ENCODE data around the gene RICTOR. TPM values are rescaled to one million over a fixed set of nuclear protein-coding genes. Genes with fewer than 3 reads are reported as not detected.
A peak's percentile ranks its signal among the peaks of the same experiment; 100 is the strongest.

RICTOR gene
- polyA plus RNA-seq, 3 donors: 3.5 to 12.8 (median 7.0) TPM

DNA sequence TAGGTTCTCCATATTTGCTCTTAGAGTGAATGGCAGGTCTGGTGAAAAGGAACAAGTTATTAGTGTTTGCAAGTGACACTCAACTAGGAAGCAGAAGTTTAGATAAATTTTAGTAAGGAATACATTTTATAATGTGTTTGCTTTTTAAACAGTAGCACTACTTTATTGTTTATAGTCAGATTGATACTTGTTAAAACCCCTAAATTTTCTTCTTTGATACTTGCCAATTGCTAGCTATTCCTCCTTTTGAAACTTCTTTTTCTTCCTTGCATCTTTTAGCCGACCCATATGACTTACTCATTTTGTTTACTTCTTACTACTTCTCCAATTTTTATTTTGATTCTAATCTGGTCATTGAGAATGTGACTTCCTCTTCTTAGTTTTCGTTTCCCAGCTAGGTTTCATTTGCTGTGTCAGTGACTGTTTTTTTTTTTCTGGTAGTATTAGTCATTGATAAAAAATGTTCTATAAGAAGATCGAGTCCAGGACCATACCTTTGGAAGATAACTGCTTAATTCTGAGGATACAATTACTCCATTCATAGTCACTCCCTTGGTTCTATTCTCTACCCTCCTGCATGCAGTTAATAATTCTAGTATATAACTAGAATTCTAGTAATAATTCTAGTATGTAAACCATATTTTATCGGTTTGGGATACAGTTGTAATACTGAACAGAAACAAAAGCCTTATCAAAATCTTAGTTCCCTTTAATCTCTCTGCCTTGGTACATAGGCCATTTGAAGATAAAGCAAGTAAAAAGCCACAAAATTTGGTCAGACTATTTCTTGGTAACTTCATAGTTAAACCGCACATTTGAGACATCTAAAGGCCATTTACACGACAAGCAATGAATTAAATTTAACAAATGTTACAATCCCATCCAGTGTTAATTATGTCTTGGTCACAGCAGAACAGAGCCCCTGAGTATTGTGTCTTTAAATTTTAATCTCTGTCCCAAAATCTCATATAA is 2.8 kb upstream of the RICTOR start:
- Histone ChIP-seq H3K4me1 (ENCODE audit: control insufficient read depth in 1 of 2, insufficient read depth in 2 of 2, low read length in 2 of 2) (peaks cover 27 to 43% of the 10 kb centered on the region in 2 donors), H2AFZ (ENCODE audit: insufficient read depth, low read depth, low read length, poor library complexity, severe bottlenecking) (no peak overlapping the region), H3K79me2 (ENCODE audit: insufficient read depth, low read length) (peaks cover 27% of the 10 kb centered on the region), H3K4me3 (replicated peaks in 1 of 3; ENCODE audit: low read depth in 2 of 3, low read length in 3 of 3) (peak overlapping the region in 2 of 3 experiments; percentile 19 to 61), H3K9me3 (replicated peaks in 1 of 2; ENCODE audit: control insufficient read depth in 1 of 2, insufficient read depth in 1 of 2, low read length in 2 of 2) (no peaks in the 10 kb centered on the region), H4K20me1 (ENCODE audit: insufficient read depth, low read length) (peaks cover 13% of the 10 kb centered on the region), H3K27ac (ENCODE audit: low read depth in 1 of 2, low read length in 2 of 2) (peak overlapping the region in 1 of 2 donors; percentile 81), H3K9ac (ENCODE audit: insufficient read depth, low read length, poor library complexity, severe bottlenecking) (peak overlapping the region; percentile 35), H3K4me2 (replicated peaks; ENCODE audit: extremely low read depth, low read length, poor library complexity, severe bottlenecking) (peak overlapping the region; percentile 75), H3K27me3 (ENCODE audit: control insufficient read depth in 2 of 2, insufficient read depth in 2 of 2, low read length in 2 of 2) (no peaks in the 10 kb centered on the region), H3K36me3 (replicated peaks in 1 of 2; ENCODE audit: control insufficient read depth in 1 of 2, insufficient read depth in 2 of 2, low read length in 2 of 2) (no peaks in the 10 kb centered on the region)
- Mint-ChIP-seq H3K4me3 (peak overlapping the region; percentile 32 to 50), H3K9me3 (no peaks in the 10 kb centered on the region), H3K27ac (peak overlapping the region; percentile 69 to 94 (median 84)), H3K36me3 (peaks cover 2 to 3% of the 10 kb centered on the region in 2 donors), H3K4me1 (peaks cover 38% of the 10 kb centered on the region), H3K27me3 (ENCODE audit: low read depth in 3 of 3) (peaks cover 0 to 1% (median 1%) of the 10 kb centered on the region in 3 donors)
- peak; percentile 68 to 85 (median 84) for DNase-seq
- 14% methylated on average over 1 of the region's 6 CpGs for WGBS (ENCODE audit: insufficient coverage)
- TF ChIP-seq, protein P1, sequence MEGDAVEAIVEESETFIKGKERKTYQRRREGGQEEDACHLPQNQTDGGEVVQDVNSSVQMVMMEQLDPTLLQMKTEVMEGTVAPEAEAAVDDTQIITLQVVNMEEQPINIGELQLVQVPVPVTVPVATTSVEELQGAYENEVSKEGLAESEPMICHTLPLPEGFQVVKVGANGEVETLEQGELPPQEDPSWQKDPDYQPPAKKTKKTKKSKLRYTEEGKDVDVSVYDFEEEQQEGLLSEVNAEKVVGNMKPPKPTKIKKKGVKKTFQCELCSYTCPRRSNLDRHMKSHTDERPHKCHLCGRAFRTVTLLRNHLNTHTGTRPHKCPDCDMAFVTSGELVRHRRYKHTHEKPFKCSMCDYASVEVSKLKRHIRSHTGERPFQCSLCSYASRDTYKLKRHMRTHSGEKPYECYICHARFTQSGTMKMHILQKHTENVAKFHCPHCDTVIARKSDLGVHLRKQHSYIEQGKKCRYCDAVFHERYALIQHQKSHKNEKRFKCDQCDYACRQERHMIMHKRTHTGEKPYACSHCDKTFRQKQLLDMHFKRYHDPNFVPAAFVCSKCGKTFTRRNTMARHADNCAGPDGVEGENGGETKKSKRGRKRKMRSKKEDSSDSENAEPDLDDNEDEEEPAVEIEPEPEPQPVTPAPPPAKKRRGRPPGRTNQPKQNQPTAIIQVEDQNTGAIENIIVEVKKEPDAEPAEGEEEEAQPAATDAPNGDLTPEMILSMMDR (IDR thresholded peaks at IDR 0.05): no peak
- intact Hi-C loops (cut with micrococcal nuclease): loop anchor here in 1 of 2 donors (10.0 kb wide), 1 partner anchor 198 kb away; no protein-coding TSS in a partner anchor

DNA sequence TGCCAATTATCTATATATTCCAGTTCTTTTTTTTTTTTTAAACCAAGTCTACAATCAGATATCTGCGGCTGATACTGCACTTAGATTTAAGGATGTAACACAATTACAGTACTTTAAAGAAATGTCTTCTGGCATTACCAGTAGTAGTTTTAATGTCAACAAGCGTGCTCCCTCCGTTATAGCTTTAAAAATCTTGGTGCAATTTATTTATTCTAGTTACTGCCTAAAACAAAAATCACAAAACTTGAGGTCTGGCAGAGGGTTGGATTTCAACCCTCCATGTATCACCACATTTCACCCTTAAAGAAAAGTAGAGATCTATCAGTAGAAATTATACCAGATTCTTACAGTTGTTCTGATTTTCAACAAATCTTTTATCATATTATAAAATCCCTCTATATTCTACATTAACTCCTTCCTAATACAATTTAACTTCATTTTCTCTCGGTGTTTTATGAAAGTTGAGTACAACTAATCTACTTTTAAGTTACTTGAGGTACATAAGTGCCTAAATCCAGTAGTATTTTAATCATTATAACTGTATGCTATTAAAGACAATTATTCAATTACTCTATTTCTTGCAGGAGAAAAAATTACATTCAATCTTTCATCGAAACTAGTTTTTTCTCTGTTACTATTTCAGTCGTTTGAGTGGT is 2.0 kb upstream of the RICTOR start:
- Histone ChIP-seq H3K36me3 (replicated peaks in 1 of 2; ENCODE audit: control insufficient read depth in 1 of 2, insufficient read depth in 2 of 2, low read length in 2 of 2) (no peaks in the 10 kb centered on the region), H3K9me3 (replicated peaks in 1 of 2; ENCODE audit: control insufficient read depth in 1 of 2, insufficient read depth in 1 of 2, low read length in 2 of 2) (no peaks in the 10 kb centered on the region), H3K4me3 (replicated peaks in 1 of 3; ENCODE audit: low read depth in 2 of 3, low read length in 3 of 3) (peak overlapping the region in 1 of 3 experiments; percentile 61), H3K9ac (ENCODE audit: insufficient read depth, low read length, poor library complexity, severe bottlenecking) (peak overlapping the region; percentile 35), H3K79me2 (ENCODE audit: insufficient read depth, low read length) (peaks cover 35% of the 10 kb centered on the region), H4K20me1 (ENCODE audit: insufficient read depth, low read length) (peaks cover 22% of the 10 kb centered on the region), H3K27me3 (ENCODE audit: control insufficient read depth in 2 of 2, insufficient read depth in 2 of 2, low read length in 2 of 2) (no peaks in the 10 kb centered on the region), H3K27ac (ENCODE audit: low read depth in 1 of 2, low read length in 2 of 2) (peak overlapping the region in 1 of 2 donors; percentile 81), H3K4me2 (replicated peaks; ENCODE audit: extremely low read depth, low read length, poor library complexity, severe bottlenecking) (peak overlapping the region; percentile 75), H3K4me1 (ENCODE audit: control insufficient read depth in 1 of 2, insufficient read depth in 2 of 2, low read length in 2 of 2) (peaks cover 28 to 46% of the 10 kb centered on the region in 2 donors), H2AFZ (ENCODE audit: insufficient read depth, low read depth, low read length, poor library complexity, severe bottlenecking) (no peak overlapping the region)
- no CpG with 5 or more reads among the region's 6 CpGs for WGBS (ENCODE audit: insufficient coverage)
- intact Hi-C loops (cut with micrococcal nuclease): loop anchor here in 1 of 2 donors (10.0 kb wide), 1 partner anchor 199 kb away; no protein-coding TSS in a partner anchor
- H3K27me3 Mint-ChIP-seq (ENCODE audit: low read depth in 3 of 3): peaks cover 0 to 1% (median 1%) of the 10 kb centered on the region in 3 donors
- peaks cover 6% of the 10 kb centered on the region in 2 donors for H3K36me3 Mint-ChIP-seq
- peak overlapping the region; percentile 69 to 94 (median 82) for H3K27ac Mint-ChIP-seq
- DNase-seq: no peak
- H3K4me3 Mint-ChIP-seq: peak overlapping the region; percentile 32 to 44
- TF ChIP-seq, protein P1 (IDR thresholded peaks at IDR 0.05): no peak
- peaks cover 42% of the 10 kb centered on the region for H3K4me1 Mint-ChIP-seq
- H3K9me3 Mint-ChIP-seq: no peaks in the 10 kb centered on the region

All from CD14-positive monocyte (primary cell).